Tongue (tissue), 2 donors: ENCODE data around the gene PGS1. TPM values are rescaled to one million over a fixed set of nuclear protein-coding genes. Genes with fewer than 3 reads are reported as not detected.

ENCODE experiments used
- DNase-seq: peaks from one replicate; pipeline ENCODE4 v3.0.0-alpha.2; 2015
- total RNA-seq: library from RNA; depleted of rRNA; stranded (reverse); fragments of >200 nt; gene quantifications from one replicate; pipeline ENCODE4 v1.2.3, GENCODE V29; 2014

PGS1 gene
- total RNA-seq, 1 donor from 2014 or later, result 37.7 TPM

DNA sequence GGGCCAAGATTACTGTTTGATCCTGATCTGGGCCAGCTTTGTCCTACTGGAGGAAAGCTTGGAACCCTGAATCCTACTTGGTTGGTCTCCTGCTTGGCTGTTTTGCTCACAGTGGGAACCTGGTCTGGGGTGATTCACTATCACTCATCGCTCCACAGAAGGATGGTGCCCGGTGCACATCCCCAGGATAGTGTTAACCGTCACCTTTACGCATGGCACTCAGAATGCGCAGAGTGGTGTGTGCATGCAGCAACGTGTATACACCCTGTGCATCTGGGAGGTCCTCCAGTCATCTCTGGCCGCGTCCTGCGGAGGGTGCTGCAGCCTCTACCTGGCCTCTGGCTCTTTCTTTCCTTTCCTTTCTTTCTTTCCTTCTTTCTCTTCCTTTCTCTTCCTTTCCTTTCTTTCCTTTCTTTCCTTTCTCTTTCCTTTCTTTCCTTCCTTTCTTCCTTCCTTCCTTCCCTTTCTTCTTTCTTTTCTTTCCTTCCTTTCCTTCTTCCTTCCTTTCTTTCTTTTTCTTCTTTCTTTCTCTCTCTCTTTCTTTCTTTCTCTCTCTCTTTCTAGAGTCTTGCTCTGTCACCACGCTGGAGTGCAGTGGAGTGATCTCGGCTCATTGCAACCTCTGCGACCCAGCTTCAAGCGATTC is 31.7 kb upstream of the PGS1 start:
- DNase-seq, result no peak

DNA sequence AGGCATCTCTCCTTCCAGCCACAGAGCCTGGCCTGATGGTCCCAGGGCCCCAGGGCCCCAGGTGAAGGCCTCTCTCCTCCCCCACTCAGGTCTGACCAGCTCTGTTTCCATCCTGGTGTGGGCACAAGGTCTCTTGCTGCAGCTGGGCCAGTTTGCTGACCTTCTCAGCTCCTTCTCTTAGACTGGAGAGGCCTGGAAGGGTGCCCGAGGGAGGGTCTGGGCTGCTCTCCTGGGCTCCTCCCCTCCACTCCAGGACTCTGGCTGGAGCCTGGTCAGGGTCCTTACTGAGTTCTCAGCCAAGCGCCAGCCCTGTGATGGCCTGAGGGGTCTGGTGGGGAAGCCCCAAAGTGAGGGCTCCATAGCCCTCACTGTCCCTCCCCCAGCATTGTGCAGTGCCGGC is 31.0 kb upstream of the PGS1 start:
- DNase-seq, result no peak

DNA sequence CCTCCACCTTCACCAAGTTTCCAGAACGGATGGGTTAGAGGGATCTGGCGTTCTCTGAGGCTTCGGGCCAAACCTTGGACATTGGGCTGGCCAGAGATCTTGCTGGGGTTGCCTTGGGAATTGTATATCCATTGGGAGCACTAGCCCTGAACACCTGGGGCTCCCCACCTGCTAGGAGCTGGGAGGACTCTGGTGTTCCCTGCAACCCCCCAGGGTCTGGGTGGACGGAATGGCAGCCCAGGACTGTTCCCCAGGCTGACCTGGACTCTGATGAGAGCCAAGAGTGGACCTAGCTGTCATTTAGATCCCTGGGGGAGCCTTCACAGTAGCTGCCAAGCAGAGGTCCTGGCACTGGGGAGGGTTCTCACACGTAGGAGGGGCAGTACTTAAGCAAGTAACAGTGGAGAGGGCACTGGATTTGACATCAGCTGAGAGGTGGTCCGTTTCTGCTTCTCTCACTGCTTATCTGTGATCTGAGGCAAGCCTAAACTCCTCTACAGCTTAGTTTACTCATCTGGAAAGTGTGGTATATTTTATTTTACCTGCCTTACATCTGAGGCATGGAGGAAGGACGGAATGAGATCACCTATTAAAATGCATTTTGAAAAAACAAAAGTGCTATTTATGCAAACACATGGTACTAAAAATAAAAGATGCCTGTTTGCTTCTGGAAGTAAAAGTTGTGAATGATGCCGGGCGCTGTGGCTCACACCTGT is 30.2 kb upstream of the PGS1 start:
- DNase-seq, result no peak

DNA sequence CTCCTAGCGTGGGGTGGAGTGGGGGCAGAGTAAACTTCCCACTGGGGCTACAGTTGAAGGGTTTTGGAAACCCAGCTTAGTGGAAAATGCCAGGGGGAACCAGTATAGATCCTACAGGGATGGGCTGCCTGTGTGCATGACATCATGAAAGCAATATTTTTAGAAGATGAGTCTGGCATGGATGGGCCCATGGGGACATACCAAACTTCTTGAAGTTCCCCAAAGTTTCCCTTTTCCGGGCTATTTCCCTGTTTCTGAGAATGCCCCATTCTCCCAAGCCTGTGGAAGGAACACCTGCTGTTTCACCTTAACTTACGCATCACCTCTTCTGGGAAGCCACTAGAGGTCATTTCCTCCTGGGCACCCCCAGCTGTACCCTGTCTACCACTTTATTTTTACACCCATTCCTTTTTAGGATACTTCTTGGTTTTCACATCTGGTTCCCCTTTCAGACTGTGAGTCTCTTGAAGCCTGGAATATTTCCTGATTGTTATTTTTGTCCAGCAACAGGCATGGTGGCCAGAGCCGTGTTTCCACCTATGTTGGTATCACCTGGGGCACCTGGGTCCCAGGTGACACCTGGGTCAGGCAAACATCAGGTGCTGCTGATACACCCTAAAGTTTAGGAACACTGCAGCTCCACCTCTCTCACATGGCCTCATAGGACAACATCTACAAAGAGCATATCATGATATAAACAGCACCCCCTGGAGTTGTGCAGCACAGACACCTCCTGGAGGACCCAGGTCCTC is 28.4 kb upstream of the PGS1 start:
- DNase-seq, result no peak

DNA sequence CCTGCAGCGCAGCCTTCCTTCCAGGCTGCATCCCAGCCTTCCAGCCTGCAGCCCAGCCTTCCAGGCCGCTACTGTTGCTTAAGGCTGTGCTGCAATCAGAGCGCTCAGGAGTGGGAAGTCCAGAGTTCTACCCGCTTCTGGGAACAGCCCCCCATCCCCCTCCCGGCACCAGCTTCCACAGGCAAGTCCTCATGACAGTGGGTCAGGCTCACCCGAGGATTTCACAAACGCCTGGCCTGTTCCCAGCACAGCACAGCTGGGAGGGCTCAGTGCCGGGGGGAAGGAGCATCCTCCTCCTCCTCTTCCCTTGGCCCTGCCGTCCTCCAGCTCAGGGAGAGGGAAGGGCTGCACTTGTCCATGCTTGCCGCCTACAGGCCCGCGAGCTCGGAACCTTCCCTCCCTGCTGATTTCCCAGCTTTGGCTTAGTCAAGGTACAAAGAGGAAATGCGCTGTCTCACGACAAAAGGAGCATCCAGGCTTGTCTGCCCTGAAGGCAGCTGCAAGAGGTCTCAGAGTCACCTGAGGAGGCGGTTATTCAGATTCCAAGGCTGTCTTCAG is 26.9 kb upstream of the PGS1 start:
- peak; percentile 90 for DNase-seq

DNA sequence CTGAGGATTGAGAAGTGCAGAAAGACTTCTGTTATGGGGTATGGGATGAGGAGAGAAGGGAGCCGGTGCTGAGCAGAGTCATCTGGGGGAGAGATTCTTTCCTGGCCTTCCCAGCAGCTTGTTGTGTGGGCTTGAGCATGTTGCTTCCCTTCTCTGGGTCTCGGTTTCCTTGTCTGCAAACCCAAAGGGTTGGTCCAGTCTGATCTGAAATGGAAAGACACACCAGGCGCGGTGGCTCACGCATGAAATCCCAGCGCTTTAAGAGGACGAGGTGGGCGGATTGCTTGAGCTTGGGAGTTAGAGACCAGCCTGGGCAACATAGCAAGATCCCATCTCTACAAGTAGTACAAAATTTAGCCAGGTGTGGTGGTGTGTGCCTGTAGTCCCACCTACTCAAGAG is 24.6 kb upstream of the PGS1 start:
- DNase-seq, result no peak

DNA sequence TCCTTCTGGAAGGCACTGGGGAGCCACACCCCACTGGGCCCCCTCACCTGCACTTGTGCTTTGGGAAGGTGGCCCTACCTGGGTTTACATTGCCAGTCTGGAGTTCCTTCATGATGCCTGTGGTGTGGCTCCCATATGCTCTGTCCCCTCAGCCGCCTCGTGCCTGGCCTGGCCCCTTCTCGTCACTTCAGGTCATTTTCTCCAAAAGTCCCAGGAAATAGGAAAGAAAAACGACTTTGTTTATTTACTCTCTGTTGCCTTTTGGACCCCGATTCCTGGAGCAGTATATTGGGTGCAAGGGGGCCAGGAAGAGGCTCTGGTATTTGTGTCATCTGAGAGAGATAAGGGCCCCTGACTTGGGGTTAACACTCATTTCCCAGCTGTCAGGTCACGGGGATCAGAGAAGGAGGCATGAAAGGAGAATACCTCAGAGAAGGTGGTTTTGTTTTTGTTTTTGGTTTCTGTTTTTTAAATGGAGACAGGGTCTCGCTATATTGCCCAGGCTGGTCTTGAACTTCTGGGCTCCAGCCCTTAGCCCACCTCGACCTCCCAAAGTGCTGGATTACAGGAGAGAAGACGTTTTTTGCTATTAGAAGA is 23.3 kb upstream of the PGS1 start:
- DNase-seq, result no peak

DNA sequence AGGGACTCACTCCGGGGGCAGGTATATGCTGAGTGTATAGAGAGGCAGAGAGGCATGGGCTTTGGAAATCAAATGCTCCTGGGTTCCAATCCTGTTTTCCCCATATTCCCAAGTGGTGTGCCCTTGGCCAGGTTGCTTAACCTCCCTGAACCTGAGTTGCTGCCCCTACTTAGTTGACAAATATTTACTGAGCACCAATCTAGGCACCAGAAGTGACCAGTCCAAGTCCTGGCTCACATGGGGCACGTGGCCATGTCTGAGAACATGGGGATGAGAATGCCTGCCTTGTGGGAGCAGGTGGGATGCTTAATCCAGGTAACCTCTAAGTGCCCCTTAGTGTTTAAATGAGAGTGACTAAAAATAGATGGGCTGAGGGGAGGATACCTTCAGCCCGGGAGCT is 22.7 kb upstream of the PGS1 start:
- no peak for DNase-seq

DNA sequence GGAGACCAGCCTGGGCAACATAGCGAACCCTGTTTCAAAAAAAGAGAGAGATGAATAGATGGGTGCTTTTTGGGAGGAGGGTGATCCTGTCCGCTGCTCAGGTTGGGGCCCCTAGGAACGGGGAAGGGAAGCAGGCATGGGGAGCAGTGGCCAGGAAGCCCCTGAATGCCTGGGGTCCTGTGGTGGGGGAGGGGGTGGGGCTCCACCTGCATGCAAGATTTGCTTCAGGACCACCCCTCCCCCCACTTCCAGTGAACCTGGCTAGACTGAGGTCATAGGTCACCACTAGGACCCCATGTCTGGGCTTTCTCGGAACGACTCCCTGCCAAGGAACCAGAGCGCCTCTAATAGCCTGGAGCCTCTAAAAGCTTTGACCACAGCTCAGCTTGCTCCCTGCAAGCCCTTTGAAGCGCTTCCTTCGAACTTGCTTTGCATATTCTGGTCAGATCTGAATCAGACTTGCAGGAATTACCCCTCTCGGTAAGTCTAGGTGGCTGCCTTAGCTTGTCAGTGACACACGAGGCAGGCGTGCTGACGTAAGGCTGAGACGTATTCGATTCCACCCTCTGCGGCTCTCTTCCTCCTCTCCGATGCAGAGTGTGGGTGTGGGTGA is 22.2 kb upstream of the PGS1 start:
- peak; percentile 58 for DNase-seq

DNA sequence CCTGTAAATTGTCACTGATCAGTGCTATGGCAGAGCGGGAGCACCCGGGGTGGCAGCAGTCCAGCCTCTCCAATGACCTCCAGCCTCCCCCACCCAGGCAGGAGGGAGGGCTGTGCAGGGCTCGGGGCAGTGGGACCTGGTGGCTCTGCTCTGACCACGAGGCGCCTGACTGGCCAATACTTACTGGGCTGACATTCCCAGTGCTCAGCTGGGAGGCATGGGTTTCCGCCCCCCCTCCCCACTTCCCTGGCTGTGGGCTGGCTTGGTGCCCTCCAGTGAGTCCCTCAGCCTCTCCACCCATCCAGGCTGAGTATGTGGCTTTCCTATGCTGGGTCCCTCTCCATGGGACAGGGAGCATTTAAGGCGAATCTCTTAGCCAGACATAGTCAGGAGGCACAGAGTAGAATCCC is 21.3 kb upstream of the PGS1 start:
- no peak for DNase-seq

DNA sequence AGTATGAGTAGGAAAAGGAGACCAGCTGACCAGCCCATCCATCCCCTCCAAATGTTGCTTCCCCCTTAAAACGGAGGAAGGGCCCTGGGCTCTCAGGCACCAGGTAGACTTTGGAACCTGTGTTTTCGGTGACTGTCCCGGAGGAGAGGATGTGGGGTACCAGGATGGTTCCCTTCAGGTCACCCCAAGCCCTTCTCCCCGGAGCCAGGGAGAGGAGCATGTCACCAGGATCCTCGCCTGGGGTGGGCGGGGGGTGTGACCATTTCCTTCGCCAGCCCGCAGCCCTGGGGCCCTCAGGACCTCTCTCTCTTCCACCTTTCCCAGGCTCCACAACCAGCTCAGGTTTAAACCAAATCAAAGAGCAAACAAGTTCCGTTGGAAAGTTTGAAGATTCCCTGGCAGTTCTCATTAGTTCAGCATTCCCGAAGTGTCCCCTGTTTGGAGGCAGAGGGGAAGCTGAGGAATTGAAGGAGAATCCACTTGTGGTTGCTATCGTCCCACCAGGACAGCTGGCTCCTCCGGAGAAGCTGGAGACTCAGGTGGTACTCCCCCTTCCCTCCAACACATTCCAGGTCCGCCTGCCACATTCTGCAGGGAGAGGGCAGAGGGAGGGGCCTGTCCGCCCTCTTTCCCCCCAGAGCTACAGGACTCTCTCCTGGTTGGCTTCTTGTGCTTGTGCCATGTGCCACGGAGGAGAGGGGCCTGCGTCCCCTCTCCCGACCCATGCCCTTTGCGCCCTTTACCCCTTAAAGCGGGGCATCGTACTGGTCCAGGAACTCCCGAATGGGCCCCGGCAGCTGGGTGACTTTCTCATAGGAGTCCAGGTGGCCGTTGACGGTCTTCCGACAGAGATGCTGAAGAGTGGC is 20.5 kb upstream of the PGS1 start:
- DNase-seq, result no peak

DNA sequence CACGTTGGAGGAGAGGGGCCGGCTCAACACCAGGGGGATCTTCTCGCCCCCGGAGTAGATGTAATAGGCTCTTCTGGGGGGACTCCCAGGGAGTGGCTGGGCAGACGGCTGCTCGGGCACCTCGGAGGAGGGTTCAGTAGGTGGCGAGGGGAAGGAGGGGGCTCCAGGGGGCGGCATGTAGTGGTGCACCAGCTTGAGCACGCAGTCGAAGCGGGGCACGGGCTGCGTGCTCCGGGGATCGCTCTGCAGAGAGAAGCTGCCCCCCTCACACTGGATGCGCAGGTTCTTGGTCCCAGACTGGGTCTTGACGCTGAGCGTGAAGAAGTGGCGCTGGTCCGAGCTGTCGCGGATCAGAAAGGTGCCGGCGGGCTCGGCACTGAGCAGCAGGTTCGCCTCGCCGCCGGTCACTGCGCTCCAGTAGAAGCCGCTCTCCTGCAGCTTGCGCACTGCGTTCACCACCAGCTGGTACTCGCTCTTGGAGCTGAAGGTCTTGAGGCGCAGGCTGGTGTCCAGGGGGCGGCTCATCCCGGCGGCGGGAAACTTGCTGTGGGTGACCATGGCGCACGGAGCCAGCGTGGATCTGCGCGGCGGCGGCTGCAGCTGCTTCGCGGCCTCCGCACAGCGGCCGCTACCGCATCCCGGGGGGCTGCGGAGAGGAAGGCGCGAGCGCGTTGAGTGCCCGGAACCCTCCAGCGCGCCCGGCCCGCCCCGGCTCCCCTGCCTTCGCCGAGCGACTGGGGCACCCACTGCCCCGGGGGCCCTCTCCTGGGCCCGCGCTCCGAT is 19.7 kb upstream of the PGS1 start:
- peak; percentile 67 for DNase-seq

DNA sequence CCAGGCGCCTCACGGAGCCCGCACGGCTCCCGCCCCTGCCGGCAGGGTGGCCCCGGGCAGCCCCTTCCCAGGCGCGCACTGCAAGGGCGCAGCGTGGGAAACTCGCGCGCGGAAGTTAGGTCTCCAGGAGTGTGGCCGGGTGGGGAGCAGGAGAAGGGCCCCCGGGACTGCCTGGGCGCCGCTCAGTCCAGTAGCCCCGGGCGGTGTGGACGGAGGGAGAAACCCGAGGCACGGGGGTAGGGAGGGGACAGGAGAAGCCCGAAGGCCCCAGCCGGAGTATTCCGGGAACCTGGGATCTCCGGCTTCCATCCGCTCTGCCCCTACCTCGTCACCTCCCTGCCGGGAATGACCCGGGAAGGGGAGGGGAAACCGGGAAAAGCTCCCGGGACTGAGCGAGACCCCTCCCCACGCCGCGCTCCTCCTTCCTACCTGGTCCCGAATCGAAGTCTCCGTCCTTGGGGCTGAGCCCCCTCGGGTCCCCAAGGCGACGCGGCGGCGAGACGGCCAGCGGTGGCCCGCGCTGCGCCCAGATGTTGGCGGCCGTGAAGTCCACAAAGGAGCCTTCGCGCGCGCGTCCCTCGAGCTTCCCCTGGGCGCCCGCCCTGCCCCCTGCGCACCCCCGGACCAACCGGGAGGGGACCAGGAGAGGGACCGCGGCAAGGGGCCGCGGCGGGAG is 19.0 kb upstream of the PGS1 start:
- peak; percentile 69 for DNase-seq

DNA sequence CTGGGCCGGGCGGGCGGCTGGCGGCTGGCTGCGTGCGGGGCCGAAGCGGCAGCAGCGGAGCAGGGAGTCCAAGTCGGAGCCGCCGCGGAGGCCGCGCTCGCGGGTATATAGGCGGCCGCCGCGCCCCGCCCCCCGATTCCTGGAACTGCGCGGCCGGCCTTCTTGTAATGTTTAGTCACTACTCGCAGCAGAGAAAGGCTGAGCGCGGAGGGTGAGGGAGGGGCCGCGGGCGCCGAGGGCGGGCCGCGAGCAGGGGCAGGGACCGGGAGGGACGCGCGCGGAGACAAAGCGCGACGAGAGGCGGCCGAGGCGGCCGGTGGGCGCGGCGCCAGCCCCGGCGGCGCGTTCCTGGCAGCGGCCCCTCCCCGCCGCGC is 18.5 kb upstream of the PGS1 start, which contains the start of gene SOCS3:
Gene SOCS3, minus strand, starts transcription at position 81 of the 374 bp plus-strand sequence. CDS start 982 bp downstream, outside the sequence.
- peak; percentile 97 for DNase-seq

DNA sequence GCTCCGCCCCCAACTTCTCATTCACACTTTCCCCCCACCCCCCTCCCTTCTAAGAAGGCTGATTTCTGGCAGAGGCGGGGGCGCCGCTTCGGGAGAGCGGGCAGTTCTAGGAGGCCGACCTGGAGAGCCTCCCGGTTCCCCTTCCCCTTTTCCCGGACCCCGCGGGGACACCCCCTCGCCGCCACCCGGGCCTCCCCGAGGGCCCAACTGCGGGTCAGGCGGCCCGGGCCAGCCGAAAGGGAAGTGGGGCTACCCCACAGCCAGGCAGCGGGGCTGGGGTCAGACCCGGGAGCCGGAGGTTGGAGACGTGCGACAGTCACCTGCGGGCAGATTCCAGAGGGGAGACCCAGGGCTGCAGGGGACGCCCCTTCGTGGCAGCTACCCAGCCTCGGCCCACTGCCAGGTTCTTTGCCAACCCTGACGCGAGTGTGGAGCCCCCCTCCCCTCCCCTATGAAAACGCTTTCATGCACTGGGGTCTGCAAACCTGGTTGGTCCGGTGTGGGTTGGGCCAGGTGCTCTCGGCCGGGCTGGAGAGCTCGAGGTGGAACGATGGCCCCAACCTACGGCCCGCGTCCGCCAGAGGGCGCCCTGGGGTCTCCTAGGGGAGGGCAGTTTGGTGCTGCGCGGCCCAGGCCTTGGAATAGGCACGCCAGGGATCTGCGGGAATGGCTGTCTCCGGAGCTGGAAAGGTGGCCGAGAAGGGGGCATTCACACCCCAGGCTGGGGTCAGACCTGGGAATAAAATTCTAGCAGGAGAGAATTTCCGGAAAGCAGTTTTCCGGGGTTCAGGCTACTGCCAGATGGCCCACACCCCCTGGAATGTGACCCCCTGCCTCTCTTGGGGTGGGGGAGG is 17.9 kb upstream of the PGS1 start:
- DNase-seq, result peak; percentile 93

DNA sequence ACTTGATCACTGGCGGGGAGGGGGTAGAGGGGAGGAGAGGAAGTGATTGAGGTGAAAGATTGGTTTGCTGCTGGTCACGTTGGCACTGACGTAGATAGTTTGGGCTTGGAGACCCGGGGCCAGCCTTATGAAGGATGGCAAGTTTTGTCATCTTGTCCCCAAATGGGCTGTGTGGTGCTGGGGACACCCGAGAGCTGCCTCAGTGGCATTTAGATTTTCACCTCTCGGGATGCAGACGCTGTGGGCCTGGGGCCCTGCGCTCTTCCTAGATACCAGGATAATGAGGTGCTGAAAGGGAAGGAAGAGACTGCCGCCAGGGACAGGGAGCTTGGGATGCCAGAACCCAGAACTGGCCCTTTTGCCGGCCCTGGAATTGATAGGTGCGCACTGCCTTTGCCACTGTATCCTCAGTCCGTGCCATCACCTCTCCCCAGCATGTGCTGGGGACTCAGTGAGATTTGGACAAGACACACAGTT is 17.2 kb upstream of the PGS1 start:
- DNase-seq, result no peak

DNA sequence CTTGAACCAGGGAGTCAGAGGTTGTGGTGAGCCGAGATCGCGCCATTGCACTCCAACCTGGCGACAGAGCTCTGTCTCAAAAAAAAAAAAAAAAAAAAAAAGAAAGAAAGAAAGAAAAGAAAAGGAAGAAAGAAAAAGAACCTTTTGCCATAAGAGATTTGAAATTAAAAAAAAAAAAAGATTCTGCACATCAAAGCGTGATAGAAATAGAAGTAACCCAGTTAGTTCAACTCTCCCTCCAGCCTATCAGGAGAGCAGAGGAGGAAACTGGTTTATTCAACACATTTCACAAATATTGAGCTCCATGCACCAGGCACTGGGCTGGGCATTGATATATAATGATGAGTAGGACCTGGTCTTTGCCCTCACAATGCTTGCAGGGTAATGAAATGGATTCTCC is 16.2 kb upstream of the PGS1 start:
- no peak for DNase-seq

DNA sequence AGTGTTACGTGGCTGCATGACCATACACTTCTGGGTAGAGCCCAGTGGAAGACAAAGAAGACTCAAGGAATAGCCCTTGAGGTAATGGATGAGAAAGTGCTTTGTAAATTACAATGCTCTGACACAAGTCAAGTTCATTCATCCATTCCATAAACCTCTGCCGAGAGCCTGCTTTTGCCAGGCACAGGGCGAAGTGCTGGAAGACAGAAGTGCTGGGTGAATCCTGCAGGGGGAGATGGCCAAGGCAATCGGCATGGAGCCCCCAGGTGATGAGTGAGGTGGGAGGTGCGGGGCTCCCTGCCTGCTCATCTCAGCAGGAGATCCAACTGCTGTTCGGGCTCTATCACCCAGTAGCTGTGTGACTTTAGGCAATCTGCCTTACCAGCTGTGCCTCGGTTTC is 15.8 kb upstream of the PGS1 start:
- no peak for DNase-seq
